Stimulated activated CD4-positive, alpha-beta T cell treated with anti-CD3 and anti-CD28 coated beads, Interleukin-4, amount 100 ng/mL, for 1 hour (primary cell): Measurements from ENCODE around the gene HKDC1.
"Not testable (repeated sequence)": the region's sequence is repeated elsewhere in the genome, so short reads cannot be mapped to it uniquely, and the experiment has no call there.

Experiments used
- DNase-seq: peaks from one replicate; pipeline ENCODE4 v3.0.0-alpha.2; 2020

HKDC1 gene

GRCh38 chr10:69243817-69244216 lies 23.7 kb downstream of the HKDC1 start:
- DNase-seq, result no peak

- DNase-seq, result no peak
These were observed 25.9 kb downstream of the HKDC1 start for GRCh38 chr10:69246036-69246435.

- DNase-seq, result no peak
These were observed 26.6 kb downstream of the HKDC1 start for GRCh38 chr10:69246581-69247312.

- no peak for DNase-seq
These were observed 27.2 kb downstream of the HKDC1 start for GRCh38 chr10:69247313-69247710.

- DNase-seq, result no peak
These were observed 28.1 kb downstream of the HKDC1 start for GRCh38 chr10:69248117-69248730.

- no peak for DNase-seq
These were observed 29.9 kb downstream of the HKDC1 start for GRCh38 chr10:69250041-69250440.

GRCh38 chr10:69251417-69251816 lies 31.3 kb downstream of the HKDC1 start:
- DNase-seq, result not testable (repeated sequence)

GRCh38 chr10:69253171-69253570 lies 33.0 kb downstream of the HKDC1 start:
- no peak for DNase-seq

- DNase-seq, result no peak
These were observed 34.7 kb downstream of the HKDC1 start for GRCh38 chr10:69254877-69255276.

- DNase-seq, result no peak
These were observed 39.6 kb downstream of the HKDC1 start for GRCh38 chr10:69259547-69260243.

- no peak for DNase-seq
These were observed 41.1 kb downstream of the HKDC1 start for GRCh38 chr10:69261184-69261583.

- DNase-seq, result no peak
These were observed 42.2 kb downstream of the HKDC1 start for GRCh38 chr10:69262292-69262751.

- no peak for DNase-seq
These were observed 45.4 kb downstream of the HKDC1 start for GRCh38 chr10:69265521-69265920.

- no peak for DNase-seq
These were observed 48.8 kb downstream of the HKDC1 start for GRCh38 chr10:69268761-69269416.

GRCh38 chr10:69269761-69270160 lies 49.6 kb downstream of the HKDC1 start:
- no peak for DNase-seq

- no peak for DNase-seq
These were observed 50.9 kb downstream of the HKDC1 start for GRCh38 chr10:69270990-69271389.

GRCh38 chr10:69272624-69273023 lies 52.5 kb downstream of the HKDC1 start:
- DNase-seq, result no peak

- no peak for DNase-seq
These were observed 55.3 kb downstream of the HKDC1 start for GRCh38 chr10:69275444-69275843.

- no peak for DNase-seq
These were observed 56.4 kb downstream of the HKDC1 start for GRCh38 chr10:69276503-69276902.

GRCh38 chr10:69278446-69278963 lies 58.4 kb downstream of the HKDC1 start, which contains the start of gene HK1:
Gene HK1 (plus strand): TSS chr10:69278496.
- DNase-seq, result no peak

GRCh38 chr10:69279110-69279509 lies 59.0 kb downstream of the HKDC1 start:
- DNase-seq, result no peak

- no peak for DNase-seq
These were observed 61.6 kb downstream of the HKDC1 start for GRCh38 chr10:69281507-69282413.
